Measurements from ENCODE around the gene TST. TPM values are rescaled to one million over a fixed set of nuclear protein-coding genes. Genes with fewer than 3 reads are reported as not detected.

TST gene
- total RNA-seq, 4 donors from 2014 or later, result 42.2 to 66.5 (median 51.9) TPM

GRCh38 chr22:37054600-37055365 lies 35.5 kb upstream of the TST start:
- in situ Hi-C loops (cut with MboI; ENCODE audit: low sequenced_read_pairs in 4 of 4) (no loop called here), intact Hi-C loops (cut with DNase I; ENCODE audit: low total_unique reads) (no loop called here)
- DNase-seq, result no peak
- Histone ChIP-seq H3K27me3 (peaks cover 0 to 12% (median 9%) of the 10 kb centered on the region in 3 donors), H3K4me1 (no peaks in the 10 kb centered on the region), H3K36me3 (no peaks in the 10 kb centered on the region), H3K27ac (no peak overlapping the region), H3K9me3 (no peaks in the 10 kb centered on the region), H3K4me3 (no peak overlapping the region)
- TF ChIP-seq POLR2A (IDR thresholded peaks at IDR 0.05) (no peak), CTCF (IDR thresholded peaks at IDR 0.05 in 4 of 5, conservative IDR thresholded peaks at IDR 0.05 in 1 of 5) (no peak)
- no peak for ATAC-seq

- in situ Hi-C loops (cut with MboI; ENCODE audit: low sequenced_read_pairs in 4 of 4), result no loop called here
- Histone ChIP-seq H3K27me3 (peaks cover 0 to 12% (median 12%) of the 10 kb centered on the region in 3 donors), H3K9me3 (no peaks in the 10 kb centered on the region), H3K27ac (no peak overlapping the region), H3K36me3 (no peaks in the 10 kb centered on the region), H3K4me1 (no peaks in the 10 kb centered on the region), H3K4me3 (no peak overlapping the region)
- DNase-seq, result no peak
- ATAC-seq, result no peak
- TF ChIP-seq CTCF (IDR thresholded peaks at IDR 0.05 in 4 of 5, conservative IDR thresholded peaks at IDR 0.05 in 1 of 5) (no peak), POLR2A (IDR thresholded peaks at IDR 0.05) (no peak)
- intact Hi-C loops (cut with DNase I; ENCODE audit: low total_unique reads), result no loop called here
Observed at GRCh38 chr22:37054056-37054395, 34.8 kb upstream of the TST start.

- no peak for TF ChIP-seq CTCF (IDR thresholded peaks at IDR 0.05 in 4 of 5, conservative IDR thresholded peaks at IDR 0.05 in 1 of 5)
- TF ChIP-seq POLR2A (IDR thresholded peaks at IDR 0.05), result no peak
- intact Hi-C loops (cut with DNase I; ENCODE audit: low total_unique reads), result no loop called here
- Histone ChIP-seq H3K4me3 (no peak overlapping the region), H3K27ac (no peak overlapping the region), H3K27me3 (peaks cover 0 to 12% (median 12%) of the 10 kb centered on the region in 3 donors), H3K9me3 (no peaks in the 10 kb centered on the region), H3K36me3 (no peaks in the 10 kb centered on the region), H3K4me1 (no peaks in the 10 kb centered on the region)
- in situ Hi-C loops (cut with MboI; ENCODE audit: low sequenced_read_pairs in 4 of 4), result no loop called here
- DNase-seq, result no peak
- ATAC-seq, result no peak
Observed at GRCh38 chr22:37053310-37054055, 34.2 kb upstream of the TST start.

GRCh38 chr22:37052386-37053309 lies 33.4 kb upstream of the TST start:
- no peaks in the 10 kb centered on the region for H3K4me1 ChIP-seq
- H3K27me3 ChIP-seq, result peaks cover 0 to 12% (median 12%) of the 10 kb centered on the region in 3 donors
- H3K9me3 ChIP-seq, result no peaks in the 10 kb centered on the region
- intact Hi-C loops (cut with DNase I; ENCODE audit: low total_unique reads), result no loop called here
- H3K4me3 ChIP-seq, result peak overlapping the region in 3 of 4 donors; percentile 45 to 47 (median 46)
- TF ChIP-seq POLR2A (IDR thresholded peaks at IDR 0.05) (no peak), CTCF (IDR thresholded peaks at IDR 0.05 in 4 of 5, conservative IDR thresholded peaks at IDR 0.05 in 1 of 5) (no peak)
- DNase-seq (no peak), ATAC-seq (no peak)
- no peaks in the 10 kb centered on the region for H3K36me3 ChIP-seq
- in situ Hi-C loops (cut with MboI; ENCODE audit: low sequenced_read_pairs in 4 of 4), result no loop called here
- H3K27ac ChIP-seq, result no peak overlapping the region

All from gastrocnemius medialis (tissue), 4 donors.